ENCODE results near the gene TNN.

Gene TNN

DNA sequence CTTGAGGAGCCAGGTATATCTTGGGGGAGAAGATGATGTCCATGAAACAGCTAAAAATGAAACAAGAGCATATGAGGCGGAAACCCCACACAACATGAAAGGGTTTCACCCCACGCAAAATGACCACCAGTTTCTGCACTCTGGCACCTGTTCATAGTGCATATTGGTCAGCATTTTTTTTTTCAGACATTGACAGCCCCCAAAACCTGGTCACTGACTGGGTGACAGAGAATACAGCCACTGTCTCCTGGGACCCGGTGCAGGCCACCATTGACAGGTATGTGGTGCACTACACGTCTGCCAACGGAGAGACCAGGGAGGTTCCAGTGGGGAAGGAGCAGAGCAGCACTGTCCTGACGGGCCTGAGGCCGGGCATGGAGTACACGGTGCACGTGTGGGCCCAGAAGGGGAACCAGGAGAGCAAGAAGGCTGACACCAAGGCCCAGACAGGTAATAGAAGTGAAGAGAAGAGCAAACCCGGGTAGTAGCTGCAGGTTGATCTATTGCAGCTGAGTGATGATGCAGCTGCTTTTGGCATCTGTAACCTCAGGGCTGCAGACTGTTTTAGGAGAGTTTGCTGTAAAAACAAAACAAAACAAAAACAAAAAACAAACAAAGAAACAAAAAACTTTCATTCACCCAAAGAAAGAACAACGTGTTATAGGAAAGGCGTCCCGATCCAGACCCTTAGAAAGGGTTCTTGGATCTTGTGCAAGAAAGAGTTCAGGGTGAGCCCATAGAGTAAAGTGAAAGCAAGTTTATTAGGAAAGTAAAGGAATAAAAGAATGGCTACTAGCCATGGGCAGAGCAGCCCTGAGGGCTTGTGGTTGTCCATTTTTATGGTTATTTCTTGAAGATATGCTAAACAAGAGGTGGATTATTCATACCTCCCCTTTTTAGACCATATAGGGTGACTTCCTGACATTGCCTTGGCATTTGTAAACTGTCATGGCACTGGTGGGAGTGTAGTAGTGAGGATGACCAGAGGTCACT, 51.0 kb downstream of the TNN start:
- TF ChIP-seq, protein P1, sequence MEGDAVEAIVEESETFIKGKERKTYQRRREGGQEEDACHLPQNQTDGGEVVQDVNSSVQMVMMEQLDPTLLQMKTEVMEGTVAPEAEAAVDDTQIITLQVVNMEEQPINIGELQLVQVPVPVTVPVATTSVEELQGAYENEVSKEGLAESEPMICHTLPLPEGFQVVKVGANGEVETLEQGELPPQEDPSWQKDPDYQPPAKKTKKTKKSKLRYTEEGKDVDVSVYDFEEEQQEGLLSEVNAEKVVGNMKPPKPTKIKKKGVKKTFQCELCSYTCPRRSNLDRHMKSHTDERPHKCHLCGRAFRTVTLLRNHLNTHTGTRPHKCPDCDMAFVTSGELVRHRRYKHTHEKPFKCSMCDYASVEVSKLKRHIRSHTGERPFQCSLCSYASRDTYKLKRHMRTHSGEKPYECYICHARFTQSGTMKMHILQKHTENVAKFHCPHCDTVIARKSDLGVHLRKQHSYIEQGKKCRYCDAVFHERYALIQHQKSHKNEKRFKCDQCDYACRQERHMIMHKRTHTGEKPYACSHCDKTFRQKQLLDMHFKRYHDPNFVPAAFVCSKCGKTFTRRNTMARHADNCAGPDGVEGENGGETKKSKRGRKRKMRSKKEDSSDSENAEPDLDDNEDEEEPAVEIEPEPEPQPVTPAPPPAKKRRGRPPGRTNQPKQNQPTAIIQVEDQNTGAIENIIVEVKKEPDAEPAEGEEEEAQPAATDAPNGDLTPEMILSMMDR (conservative IDR thresholded peaks at IDR 0.05; ENCODE audit: low read depth), result no peak
- POLR2A ChIA-PET (ENCODE audit: low non-redundant PET), result no interaction called here
- CTCF ChIA-PET, result interaction anchor here (0.5 to 0.7 kb wide), 3 partner anchors 33 to 239 kb away, joined by 3 to 4 read pairs (median 3); no protein-coding TSS in a partner anchor

DNA sequence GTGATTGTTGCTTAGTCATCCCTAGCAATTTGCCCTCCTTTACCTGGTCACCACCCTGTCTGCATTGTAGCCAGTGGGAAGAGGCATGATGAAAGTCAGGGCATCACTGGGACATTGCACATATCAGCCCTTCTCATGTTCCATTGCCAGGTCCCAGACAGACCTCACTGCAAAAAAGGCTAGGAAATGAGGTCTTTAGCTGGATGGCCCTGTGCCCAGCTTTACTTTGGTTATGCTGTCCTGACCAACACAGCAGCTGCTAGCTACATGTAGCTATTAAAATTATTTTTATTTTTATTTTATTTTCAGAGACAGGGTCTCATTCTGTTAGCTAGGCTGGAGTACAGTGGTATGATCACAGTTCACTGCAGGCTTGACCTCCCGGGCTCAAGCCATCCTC, 52.9 kb downstream of the TNN start:
- ChIA-PET CTCF (interaction anchor here (0.6 kb wide), 1 partner anchor 8 kb away, joined by 3 read pairs; no protein-coding TSS in a partner anchor), POLR2A (ENCODE audit: low non-redundant PET) (no interaction called here)
- no peak overlapping the region for H3K27ac ChIP-seq
- no peak for DNase-seq (ENCODE audit: low spot score)
- TF ChIP-seq, protein P1 (conservative IDR thresholded peaks at IDR 0.05; ENCODE audit: low read depth), result no peak

More for the DNA sequence above, 51.0 kb downstream of the TNN start:
- no peak overlapping the region for H3K27ac ChIP-seq
- no peak for DNase-seq (ENCODE audit: low spot score)

DNA sequence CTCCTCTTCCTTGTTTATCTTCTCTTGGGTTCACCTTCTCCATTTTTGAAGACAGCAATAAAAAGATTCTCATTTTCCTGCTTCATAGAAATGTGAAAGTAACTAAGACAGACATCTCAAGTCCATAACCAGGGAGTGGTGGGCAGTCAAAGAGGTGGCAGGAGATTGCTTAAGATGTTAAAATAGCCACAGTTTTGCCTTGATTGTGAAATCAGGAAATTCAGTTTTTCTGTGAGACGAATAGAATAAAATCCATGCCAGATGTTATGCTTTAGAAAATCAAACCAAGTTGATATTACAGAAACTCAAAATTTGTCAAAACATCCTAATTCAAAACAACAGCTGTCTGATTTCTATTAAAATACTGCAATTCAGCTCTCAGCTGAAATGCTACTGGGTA, 57.2 kb downstream of the TNN start:
- TF ChIP-seq, protein P1 (conservative IDR thresholded peaks at IDR 0.05; ENCODE audit: low read depth), result no peak
- ChIA-PET POLR2A (ENCODE audit: low non-redundant PET) (no interaction called here), CTCF (interaction anchor here (0.7 to 1.7 kb wide), 10 partner anchors 9 to 109 kb away, joined by 3 to 8 read pairs (median 5); no protein-coding TSS in a partner anchor)
- no peak overlapping the region for H3K27ac ChIP-seq
- DNase-seq (ENCODE audit: low spot score), result no peak

DNA sequence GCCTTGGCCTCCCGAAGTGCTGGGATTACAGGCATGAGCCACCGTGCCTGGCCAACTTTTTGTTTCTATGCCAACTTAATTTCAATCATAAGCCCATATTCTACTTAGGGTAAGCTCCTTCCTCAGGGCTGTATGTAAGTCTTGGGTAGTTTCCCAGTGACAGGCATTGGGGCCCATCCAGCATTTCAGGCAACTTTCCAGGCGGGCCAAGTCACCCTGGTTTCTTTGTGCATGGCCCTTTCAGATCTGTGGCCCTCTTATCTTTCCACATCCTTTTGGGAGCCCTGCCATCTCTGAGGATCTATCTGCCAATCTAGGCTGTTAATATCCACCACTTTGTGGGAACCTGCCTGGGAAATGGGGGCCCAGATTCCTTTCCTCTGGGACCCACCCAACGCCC, 58.7 kb downstream of the TNN start:
- no peak overlapping the region for H3K27ac ChIP-seq
- DNase-seq (ENCODE audit: low spot score), result no peak
- ChIA-PET POLR2A (ENCODE audit: low non-redundant PET) (no interaction called here), CTCF (interaction anchor here (1.7 kb wide), 1 partner anchor 97 kb away, joined by 5 read pairs; no protein-coding TSS in a partner anchor)
- TF ChIP-seq, protein P1 (conservative IDR thresholded peaks at IDR 0.05; ENCODE audit: low read depth), result no peak

DNA sequence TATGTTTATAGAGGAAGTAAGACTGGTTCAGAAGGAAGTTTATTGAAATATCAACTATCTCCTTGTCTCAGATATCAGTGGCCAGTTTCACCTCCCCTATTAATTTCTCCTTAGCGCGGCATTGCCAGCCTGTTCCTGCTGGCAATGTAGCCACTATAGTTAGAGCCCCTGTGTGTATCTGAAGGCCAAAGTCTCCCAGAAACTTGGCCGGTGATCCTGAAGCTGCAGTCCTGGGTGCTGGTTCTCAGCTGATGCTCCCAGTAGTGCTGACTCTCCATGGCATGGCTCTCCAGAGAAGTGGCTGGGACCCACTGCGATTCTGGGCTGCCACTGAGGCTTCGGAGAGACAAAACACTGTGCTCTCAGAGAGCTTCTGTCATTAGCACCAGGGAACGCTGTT, 59.9 kb downstream of the TNN start:
- TF ChIP-seq, protein P1 (conservative IDR thresholded peaks at IDR 0.05; ENCODE audit: low read depth), result no peak
- DNase-seq (ENCODE audit: low spot score), result no peak
- ChIA-PET CTCF (interaction anchor here (1.1 kb wide), 1 partner anchor 19 kb away, joined by 4 read pairs; no protein-coding TSS in a partner anchor), POLR2A (ENCODE audit: low non-redundant PET) (no interaction called here)
- H3K27ac ChIP-seq, result no peak overlapping the region

DNA sequence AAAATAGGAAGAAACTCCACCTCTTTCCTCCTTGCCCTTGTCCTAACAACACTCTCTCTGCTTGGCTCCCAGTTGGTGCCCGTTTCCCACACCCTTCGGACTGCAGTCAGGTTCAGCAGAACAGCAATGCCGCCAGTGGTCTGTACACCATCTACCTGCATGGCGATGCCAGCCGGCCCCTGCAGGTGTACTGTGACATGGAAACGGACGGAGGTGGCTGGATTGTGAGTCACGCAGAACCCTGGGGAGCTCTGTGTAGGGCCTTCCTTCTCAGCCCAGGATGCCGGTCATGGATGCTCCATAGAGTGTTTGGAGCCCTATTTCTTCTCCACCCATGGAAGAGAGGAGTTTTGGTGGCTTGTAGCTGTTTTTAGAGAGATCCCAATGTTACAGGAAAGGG, 60.9 kb downstream of the TNN start:
- no peak overlapping the region for H3K27ac ChIP-seq
- CTCF ChIA-PET, result interaction anchor here (0.7 kb wide), 2 partner anchors 211 to 387 kb away, joined by 3 read pairs; no protein-coding TSS in a partner anchor
- no peak for DNase-seq (ENCODE audit: low spot score)
- POLR2A ChIA-PET (ENCODE audit: low non-redundant PET), result no interaction called here
- TF ChIP-seq, protein P1 (conservative IDR thresholded peaks at IDR 0.05; ENCODE audit: low read depth), result no peak

Measured in RWPE1 (cell line).